Measurements from ENCODE around the gene UBE2QL1. TPM values are rescaled to one million over a fixed set of nuclear protein-coding genes. Genes with fewer than 3 reads are reported as not detected.

Gene UBE2QL1
- total RNA-seq, 2 experiments from 2014 or later, result not detected

DNA sequence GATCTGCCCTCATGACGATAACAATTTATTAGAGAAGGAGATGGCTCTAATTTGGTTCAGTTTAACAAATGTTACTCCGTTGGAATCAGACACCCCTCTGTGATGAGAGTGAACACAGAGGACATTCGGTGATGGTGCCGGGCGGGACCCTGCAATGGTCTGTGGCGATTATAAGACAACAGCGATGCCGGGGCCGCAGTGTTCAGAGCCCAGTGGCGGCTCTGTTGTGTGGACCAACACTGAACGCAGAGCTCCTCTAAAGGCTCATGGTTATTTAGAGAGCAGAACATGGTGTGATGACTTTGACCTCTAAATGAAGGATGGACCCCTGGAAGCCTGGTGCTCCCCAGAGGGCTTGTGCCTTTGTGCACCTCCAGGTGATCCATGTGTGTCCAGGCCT lies 21.2 kb downstream of the UBE2QL1 start:
- peaks cover 13% of the 10 kb centered on the region for H3K4me1 ChIP-seq (ENCODE audit: insufficient read depth, low read length, poor library complexity, severe bottlenecking)
- TF ChIP-seq, protein P1, sequence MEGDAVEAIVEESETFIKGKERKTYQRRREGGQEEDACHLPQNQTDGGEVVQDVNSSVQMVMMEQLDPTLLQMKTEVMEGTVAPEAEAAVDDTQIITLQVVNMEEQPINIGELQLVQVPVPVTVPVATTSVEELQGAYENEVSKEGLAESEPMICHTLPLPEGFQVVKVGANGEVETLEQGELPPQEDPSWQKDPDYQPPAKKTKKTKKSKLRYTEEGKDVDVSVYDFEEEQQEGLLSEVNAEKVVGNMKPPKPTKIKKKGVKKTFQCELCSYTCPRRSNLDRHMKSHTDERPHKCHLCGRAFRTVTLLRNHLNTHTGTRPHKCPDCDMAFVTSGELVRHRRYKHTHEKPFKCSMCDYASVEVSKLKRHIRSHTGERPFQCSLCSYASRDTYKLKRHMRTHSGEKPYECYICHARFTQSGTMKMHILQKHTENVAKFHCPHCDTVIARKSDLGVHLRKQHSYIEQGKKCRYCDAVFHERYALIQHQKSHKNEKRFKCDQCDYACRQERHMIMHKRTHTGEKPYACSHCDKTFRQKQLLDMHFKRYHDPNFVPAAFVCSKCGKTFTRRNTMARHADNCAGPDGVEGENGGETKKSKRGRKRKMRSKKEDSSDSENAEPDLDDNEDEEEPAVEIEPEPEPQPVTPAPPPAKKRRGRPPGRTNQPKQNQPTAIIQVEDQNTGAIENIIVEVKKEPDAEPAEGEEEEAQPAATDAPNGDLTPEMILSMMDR (conservative IDR thresholded peaks at IDR 0.05; ENCODE audit: low read length), result no peak
- TF ChIP-seq EZH2phosphoT487 (IDR thresholded peaks at IDR 0.05; ENCODE audit: borderline replicate concordance, low read depth, low read length), result no peak
- H3K4me2 ChIP-seq (ENCODE audit: low read length), result no peak overlapping the region
- POLR2A ChIA-PET, result no interaction called here
- no peaks in the 10 kb centered on the region for H3K36me3 ChIP-seq (ENCODE audit: insufficient read depth, low read length)
- DNase-seq (ENCODE audit: low spot score), result no peak
- no peaks in the 10 kb centered on the region for H4K20me1 ChIP-seq (ENCODE audit: insufficient read depth, low read length)
- no TSS peak for BruUV-seq (replicated peaks)
- no peaks in the 10 kb centered on the region for H3K9me2 ChIP-seq (ENCODE audit: insufficient read depth, low read length)
- no peaks in the 10 kb centered on the region for H3K79me2 ChIP-seq (ENCODE audit: insufficient read depth, low read depth, low read length)
- H2AFZ ChIP-seq (ENCODE audit: low read length), result no peak overlapping the region
- intact Hi-C loops (cut with micrococcal nuclease; ENCODE audit: unreplicated experiment), result no loop called here
- no peaks in the 10 kb centered on the region for H3K9me3 ChIP-seq (ENCODE audit: low read length)
- CTCF ChIA-PET (ENCODE audit: unreplicated experiment), result no interaction called here
- H3K4me3 ChIP-seq (ENCODE audit: low read depth, low read length, poor library complexity, severe bottlenecking), result no peak overlapping the region
- H3K27ac ChIP-seq (ENCODE audit: low read depth, low read length, poor library complexity, severe bottlenecking), result no peak overlapping the region

DNA sequence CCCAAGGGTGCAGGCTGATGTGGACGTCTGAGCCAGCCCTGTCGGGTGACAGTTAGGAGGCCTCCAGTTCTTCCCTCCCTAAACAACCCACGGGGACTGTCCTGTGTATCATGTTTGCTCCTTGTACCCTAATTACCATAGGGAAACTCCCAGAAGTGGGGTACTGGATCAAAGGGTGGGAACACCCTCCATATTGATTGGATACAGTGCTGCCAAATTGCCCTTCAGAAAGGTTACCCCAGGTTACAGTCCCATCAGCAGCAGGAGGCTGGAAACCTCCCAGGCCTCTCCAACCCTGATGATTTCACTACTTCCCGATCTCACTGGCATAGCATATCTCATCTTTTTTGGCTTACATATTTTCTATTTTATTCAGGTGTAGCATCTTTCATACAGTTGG lies 22.0 kb downstream of the UBE2QL1 start:
- Histone ChIP-seq H3K4me2 (ENCODE audit: low read length) (no peak overlapping the region), H3K79me2 (ENCODE audit: insufficient read depth, low read depth, low read length) (no peaks in the 10 kb centered on the region), H3K27ac (ENCODE audit: low read depth, low read length, poor library complexity, severe bottlenecking) (no peak overlapping the region), H3K4me1 (ENCODE audit: insufficient read depth, low read length, poor library complexity, severe bottlenecking) (peaks cover 6% of the 10 kb centered on the region), H3K4me3 (ENCODE audit: low read depth, low read length, poor library complexity, severe bottlenecking) (no peak overlapping the region), H2AFZ (ENCODE audit: low read length) (no peak overlapping the region), H4K20me1 (ENCODE audit: insufficient read depth, low read length) (no peaks in the 10 kb centered on the region), H3K9me2 (ENCODE audit: insufficient read depth, low read length) (no peaks in the 10 kb centered on the region), H3K36me3 (ENCODE audit: insufficient read depth, low read length) (no peaks in the 10 kb centered on the region), H3K9me3 (ENCODE audit: low read length) (no peaks in the 10 kb centered on the region)
- intact Hi-C loops (cut with micrococcal nuclease; ENCODE audit: unreplicated experiment), result no loop called here
- DNase-seq (ENCODE audit: low spot score), result no peak
- ChIA-PET POLR2A (no interaction called here), CTCF (ENCODE audit: unreplicated experiment) (no interaction called here)
- TF ChIP-seq EZH2phosphoT487 (IDR thresholded peaks at IDR 0.05; ENCODE audit: borderline replicate concordance, low read depth, low read length), result no peak
- TF ChIP-seq, protein P1 (conservative IDR thresholded peaks at IDR 0.05; ENCODE audit: low read length), result no peak
- BruUV-seq (replicated peaks), result no TSS peak

DNA sequence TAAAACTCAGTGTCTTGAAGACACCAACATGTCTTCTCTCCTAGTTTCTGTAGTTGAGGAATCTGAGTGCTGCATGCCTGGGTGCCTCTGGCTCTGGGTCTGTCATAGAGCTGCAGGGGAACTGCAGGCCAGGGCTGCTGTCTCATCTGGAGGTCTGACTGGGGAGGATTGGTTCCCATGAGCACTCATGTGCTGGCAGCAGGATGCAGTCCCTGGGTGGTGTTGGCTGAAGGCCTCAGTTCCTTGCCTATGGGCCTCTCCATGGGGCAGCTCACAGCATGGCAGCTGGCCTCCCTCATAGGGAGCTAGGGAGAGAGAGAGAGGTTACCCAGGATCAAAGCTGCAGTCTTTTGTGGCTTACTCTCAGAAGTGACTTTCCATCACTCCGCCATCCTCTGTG lies 22.6 kb downstream of the UBE2QL1 start:
- CTCF ChIA-PET (ENCODE audit: unreplicated experiment), result no interaction called here
- DNase-seq (ENCODE audit: low spot score), result no peak
- POLR2A ChIA-PET, result no interaction called here
- Histone ChIP-seq H2AFZ (ENCODE audit: low read length) (no peak overlapping the region), H3K9me3 (ENCODE audit: low read length) (no peaks in the 10 kb centered on the region), H3K79me2 (ENCODE audit: insufficient read depth, low read depth, low read length) (no peaks in the 10 kb centered on the region), H3K4me2 (ENCODE audit: low read length) (no peak overlapping the region), H3K27ac (ENCODE audit: low read depth, low read length, poor library complexity, severe bottlenecking) (no peak overlapping the region), H3K9me2 (ENCODE audit: insufficient read depth, low read length) (no peaks in the 10 kb centered on the region), H3K36me3 (ENCODE audit: insufficient read depth, low read length) (no peaks in the 10 kb centered on the region), H3K4me1 (ENCODE audit: insufficient read depth, low read length, poor library complexity, severe bottlenecking) (peaks cover under 1% of the 10 kb centered on the region), H3K4me3 (ENCODE audit: low read depth, low read length, poor library complexity, severe bottlenecking) (no peak overlapping the region), H4K20me1 (ENCODE audit: insufficient read depth, low read length) (no peaks in the 10 kb centered on the region)
- no TSS peak for BruUV-seq (replicated peaks)
- no peak for TF ChIP-seq EZH2phosphoT487 (IDR thresholded peaks at IDR 0.05; ENCODE audit: borderline replicate concordance, low read depth, low read length)
- intact Hi-C loops (cut with micrococcal nuclease; ENCODE audit: unreplicated experiment), result no loop called here
